ENCODE data around the gene LRRC3C. TPM values are rescaled to one million over a fixed set of nuclear protein-coding genes. Genes with fewer than 3 reads are reported as not detected.

Gene LRRC3C
- total RNA-seq, 6 experiments from 2014 or later: not detected

GRCh38 chr17:39971076-39971603 is 43.6 kb downstream of the LRRC3C start:
- Mint-ChIP-seq H3K4me1 (ENCODE audit: low read depth) (peaks cover 28% of the 10 kb centered on the region), H3K27ac (no peak overlapping the region), H3K9me3 (no peaks in the 10 kb centered on the region), H3K27me3 (ENCODE audit: insufficient read depth) (peaks cover 8% of the 10 kb centered on the region), H3K4me3 (no peak overlapping the region), H3K36me3 (ENCODE audit: low read depth) (no peaks in the 10 kb centered on the region)
- no peak for TF ChIP-seq CTCF (IDR thresholded peaks at IDR 0.05)
- no peak for DNase-seq

GRCh38 chr17:39972271-39972670 is 44.7 kb downstream of the LRRC3C start:
- Mint-ChIP-seq H3K27ac (peak overlapping the region; percentile 15; the same call in 1 of the 2 replicates), H3K4me3 (no peak overlapping the region), H3K27me3 (ENCODE audit: insufficient read depth) (peaks cover 3% of the 10 kb centered on the region), H3K36me3 (ENCODE audit: low read depth) (no peaks in the 10 kb centered on the region), H3K9me3 (no peaks in the 10 kb centered on the region), H3K4me1 (ENCODE audit: low read depth) (peaks cover 22% of the 10 kb centered on the region)
- DNase-seq: no peak
- TF ChIP-seq CTCF (IDR thresholded peaks at IDR 0.05): no peak

- peaks cover 2% of the 10 kb centered on the region for H3K27me3 Mint-ChIP-seq (ENCODE audit: insufficient read depth)
- peak overlapping the region; percentile 52; the same call in 1 of the 2 replicates for H3K27ac Mint-ChIP-seq
- H3K4me1 Mint-ChIP-seq (ENCODE audit: low read depth): peaks cover 24% of the 10 kb centered on the region
- H3K4me3 Mint-ChIP-seq: no peak overlapping the region
- peak; percentile 56 for DNase-seq
- no peaks in the 10 kb centered on the region for H3K36me3 Mint-ChIP-seq (ENCODE audit: low read depth)
- no peak for TF ChIP-seq CTCF (IDR thresholded peaks at IDR 0.05)
- no peaks in the 10 kb centered on the region for H3K9me3 Mint-ChIP-seq
Observed at GRCh38 chr17:39973496-39973895, 46.0 kb downstream of the LRRC3C start.

- Mint-ChIP-seq H3K9me3 (no peaks in the 10 kb centered on the region), H3K4me1 (ENCODE audit: low read depth) (peaks cover 32% of the 10 kb centered on the region), H3K36me3 (ENCODE audit: low read depth) (no peaks in the 10 kb centered on the region), H3K4me3 (no peak overlapping the region), H3K27me3 (ENCODE audit: insufficient read depth) (peaks cover 2% of the 10 kb centered on the region), H3K27ac (peak overlapping the region; percentile 52; the same call in 1 of the 2 replicates)
- no peak for DNase-seq
- TF ChIP-seq CTCF (IDR thresholded peaks at IDR 0.05): no peak
Observed at GRCh38 chr17:39974433-39974832, 46.9 kb downstream of the LRRC3C start.

GRCh38 chr17:39975801-39976200 is 48.3 kb downstream of the LRRC3C start:
- no peaks in the 10 kb centered on the region for H3K9me3 Mint-ChIP-seq

More at GRCh38 chr17:39975801-39976200, 48.3 kb downstream of the LRRC3C start:
- no peaks in the 10 kb centered on the region for H3K36me3 Mint-ChIP-seq (ENCODE audit: low read depth)
- H3K27me3 Mint-ChIP-seq (ENCODE audit: insufficient read depth): peaks cover 2% of the 10 kb centered on the region
- peaks cover 41% of the 10 kb centered on the region for H3K4me1 Mint-ChIP-seq (ENCODE audit: low read depth)
- no peak for TF ChIP-seq CTCF (IDR thresholded peaks at IDR 0.05)
- H3K27ac Mint-ChIP-seq: no peak overlapping the region
- H3K4me3 Mint-ChIP-seq: no peak overlapping the region
- DNase-seq: no peak

Data from HFFc6 (cell line).